ENCODE results near the gene COL18A1.
"Not testable (repeated sequence)": the region's sequence is repeated elsewhere in the genome, so short reads cannot be mapped to it uniquely, and the experiment has no call there.

Gene COL18A1

GRCh38 chr21:45525910-45526306, 120.9 kb downstream of the COL18A1 start:
- CTCF ChIA-PET, result no interaction called here
- POLR2A ChIA-PET, result no interaction called here
- no peak for DNase-seq (ENCODE audit: extremely low spot score)
- no peak for TF ChIP-seq ARNT (IDR thresholded peaks at IDR 0.05)

DNA sequence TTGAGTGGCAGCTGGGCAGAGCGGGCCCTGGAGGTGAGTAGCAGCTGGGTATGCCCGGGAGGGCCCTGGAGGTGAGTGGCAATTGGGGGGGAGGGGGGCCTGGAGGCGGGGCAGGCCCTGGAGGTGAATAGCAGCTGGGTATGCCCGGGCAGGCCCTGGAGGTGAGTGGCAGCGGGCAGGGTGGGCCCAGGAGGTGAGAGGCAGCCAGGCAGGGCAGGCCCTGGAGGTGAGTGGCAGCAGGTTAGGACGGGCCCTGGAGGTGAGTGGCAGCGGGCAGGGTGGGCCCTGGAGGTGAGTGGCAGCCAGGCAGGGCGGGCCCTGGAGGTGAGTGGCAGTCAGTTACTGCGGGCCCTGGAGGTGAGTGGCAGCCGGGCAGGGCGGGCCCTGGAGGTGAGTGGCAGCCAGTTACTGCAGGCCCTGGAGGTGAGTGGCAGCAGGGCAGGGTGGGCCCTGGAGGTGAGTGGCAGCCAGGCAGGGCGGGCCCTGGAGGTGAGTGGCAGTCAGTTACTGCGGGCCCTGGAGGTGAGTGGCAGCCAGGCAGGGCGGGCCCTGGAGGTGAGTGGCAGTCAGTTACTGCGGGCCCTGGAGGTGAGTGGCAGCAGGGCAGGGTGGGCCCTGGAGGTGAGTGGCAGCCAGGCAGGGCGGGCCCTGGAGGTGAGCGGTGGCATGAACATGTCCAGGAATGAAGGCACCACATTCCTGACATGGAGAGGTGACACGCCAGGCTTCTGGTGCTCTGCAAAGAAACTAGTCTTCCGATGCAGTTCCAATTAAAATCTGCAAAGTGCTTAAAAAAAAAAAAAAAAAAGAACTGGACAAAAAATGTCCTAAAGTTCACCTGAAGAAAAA, 122.4 kb downstream of the COL18A1 start:
- DNase-seq (ENCODE audit: extremely low spot score); CTCF ChIA-PET; POLR2A ChIA-PET: not testable (repeated sequence)

- CTCF ChIA-PET, result interaction anchor here (0.7 kb wide), 1 partner anchor 116 kb away, joined by 3 read pairs; no protein-coding TSS in a partner anchor
- POLR2A ChIA-PET, result no interaction called here
- DNase-seq (ENCODE audit: extremely low spot score), result no peak
- no peak for TF ChIP-seq ELF4 (IDR thresholded peaks at IDR 0.05)
- no peak for TF ChIP-seq SUZ12 (IDR thresholded peaks at IDR 0.05)
- TF ChIP-seq LEF1 (IDR thresholded peaks at IDR 0.05; ENCODE audit: borderline replicate concordance), result no peak
- no peak for TF ChIP-seq HDGF (IDR thresholded peaks at IDR 0.05; ENCODE audit: borderline replicate concordance)
- no peak for TF ChIP-seq ZNF384 (IDR thresholded peaks at IDR 0.05)
- no peak for TF ChIP-seq ARNT (IDR thresholded peaks at IDR 0.05)
- TF ChIP-seq TARDBP (IDR thresholded peaks at IDR 0.05), result no peak
- no peak for TF ChIP-seq BHLHE40 (IDR thresholded peaks at IDR 0.05; ENCODE audit: borderline replicate concordance)
- TF ChIP-seq FOXA1 (IDR thresholded peaks at IDR 0.05), result no peak
- TF ChIP-seq CTBP1 (IDR thresholded peaks at IDR 0.05; ENCODE audit: borderline replicate concordance), result no peak
- no peak for TF ChIP-seq SP1 (IDR thresholded peaks at IDR 0.05)
- TF ChIP-seq FOXK2 (IDR thresholded peaks at IDR 0.05), result no peak
- TF ChIP-seq PKNOX1 (IDR thresholded peaks at IDR 0.05), result no peak
- TF ChIP-seq NFRKB (IDR thresholded peaks at IDR 0.05), result no peak
- no peak for TF ChIP-seq L3MBTL2 (conservative IDR thresholded peaks at IDR 0.05)
- TF ChIP-seq FOXM1 (IDR thresholded peaks at IDR 0.05; ENCODE audit: borderline replicate concordance), result no peak
Measured at GRCh38 chr21:45528028-45528705, 123.2 kb downstream of the COL18A1 start.

DNA sequence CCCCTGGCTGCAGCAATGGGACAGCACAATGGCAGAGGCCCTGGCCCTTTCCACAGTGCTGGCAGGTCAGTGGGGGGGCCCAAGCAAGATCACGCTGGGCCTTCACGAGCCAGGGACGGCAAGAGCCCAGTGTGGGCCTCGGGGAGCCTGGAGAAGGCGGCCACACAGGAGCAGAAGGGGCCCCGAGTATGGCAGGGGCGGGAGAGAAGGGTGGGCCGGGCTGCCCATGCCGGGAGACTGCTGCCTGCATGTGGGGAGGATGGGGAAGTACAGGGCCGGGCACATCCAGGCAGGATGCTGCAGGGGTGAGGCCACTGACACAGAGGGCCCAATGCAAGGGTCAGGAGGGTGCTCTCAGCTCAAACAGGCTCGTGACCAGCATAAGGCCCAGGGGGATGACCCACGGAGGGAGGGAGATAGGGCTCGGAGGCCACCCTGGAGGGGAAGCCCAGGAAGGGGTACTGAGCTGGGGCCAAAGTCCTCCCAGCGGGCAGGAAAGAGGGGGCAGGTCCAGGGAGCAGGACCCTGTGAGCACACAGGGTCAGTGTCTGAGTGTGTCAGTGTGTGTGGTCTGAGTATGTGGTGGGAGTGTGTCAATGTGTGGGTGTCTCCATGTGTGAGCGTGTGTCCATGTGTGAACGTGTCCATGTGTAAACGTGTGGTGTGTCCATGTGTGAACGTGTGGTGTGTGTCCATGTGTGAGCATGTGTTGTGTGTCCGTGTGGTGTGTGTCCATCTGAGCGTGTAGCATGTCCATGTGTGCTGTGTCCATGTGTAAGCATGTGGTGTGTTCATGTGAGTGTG, 124.2 kb downstream of the COL18A1 start:
- no peak for DNase-seq (ENCODE audit: extremely low spot score)
- TF ChIP-seq FOXK2 (IDR thresholded peaks at IDR 0.05) (no peak), HDGF (IDR thresholded peaks at IDR 0.05; ENCODE audit: borderline replicate concordance) (no peak), L3MBTL2 (conservative IDR thresholded peaks at IDR 0.05) (no peak), SUZ12 (IDR thresholded peaks at IDR 0.05) (no peak), FOXA1 (IDR thresholded peaks at IDR 0.05) (no peak), LEF1 (IDR thresholded peaks at IDR 0.05; ENCODE audit: borderline replicate concordance) (no peak), ARNT (IDR thresholded peaks at IDR 0.05) (no peak), BHLHE40 (IDR thresholded peaks at IDR 0.05; ENCODE audit: borderline replicate concordance) (no peak), SP1 (IDR thresholded peaks at IDR 0.05) (no peak), TARDBP (IDR thresholded peaks at IDR 0.05) (no peak), NFRKB (IDR thresholded peaks at IDR 0.05) (no peak)
- CTCF ChIA-PET, result no interaction called here
- POLR2A ChIA-PET, result no interaction called here

- POLR2A ChIA-PET, result no interaction called here
- CTCF ChIA-PET, result no interaction called here
- no peak for DNase-seq (ENCODE audit: extremely low spot score)
- no peak for TF ChIP-seq PKNOX1 (IDR thresholded peaks at IDR 0.05)
- no peak for TF ChIP-seq FOXK2 (IDR thresholded peaks at IDR 0.05)
- no peak for TF ChIP-seq FOXA1 (IDR thresholded peaks at IDR 0.05)
- TF ChIP-seq TARDBP (IDR thresholded peaks at IDR 0.05), result no peak
- TF ChIP-seq ARNT (IDR thresholded peaks at IDR 0.05), result no peak
- no peak for TF ChIP-seq SP1 (IDR thresholded peaks at IDR 0.05)
Measured at GRCh38 chr21:45529785-45530422, 124.9 kb downstream of the COL18A1 start.

- TF ChIP-seq PKNOX1 (IDR thresholded peaks at IDR 0.05) (no peak), BHLHE40 (IDR thresholded peaks at IDR 0.05; ENCODE audit: borderline replicate concordance) (no peak), CTBP1 (IDR thresholded peaks at IDR 0.05; ENCODE audit: borderline replicate concordance) (no peak), L3MBTL2 (conservative IDR thresholded peaks at IDR 0.05) (no peak), ELF4 (IDR thresholded peaks at IDR 0.05) (no peak), ARNT (IDR thresholded peaks at IDR 0.05) (no peak), SUZ12 (IDR thresholded peaks at IDR 0.05) (no peak), ZNF384 (IDR thresholded peaks at IDR 0.05) (no peak), TARDBP (IDR thresholded peaks at IDR 0.05) (no peak), FOXM1 (IDR thresholded peaks at IDR 0.05; ENCODE audit: borderline replicate concordance) (no peak), FOXK2 (IDR thresholded peaks at IDR 0.05) (no peak), NFRKB (IDR thresholded peaks at IDR 0.05) (no peak)
- CTCF ChIA-PET, result no interaction called here
- DNase-seq (ENCODE audit: extremely low spot score), result no peak
- POLR2A ChIA-PET, result no interaction called here
Measured at GRCh38 chr21:45530423-45531113, 125.6 kb downstream of the COL18A1 start.

GRCh38 chr21:45531114-45531392, 126.1 kb downstream of the COL18A1 start:
- POLR2A ChIA-PET; DNase-seq (ENCODE audit: extremely low spot score); CTCF ChIA-PET: not testable (repeated sequence)

All from HEK293T (cell line).